Measurements from ENCODE around the gene GINS1.

Gene GINS1

GRCh38 chr20:25407311-25408169 lies at the start of gene GINS1:
Gene GINS1 (plus strand): TSS chr20:25407673. CDS start chr20:25407821, 148 bp downstream.
- TF ChIP-seq RAD21 (IDR thresholded peaks at IDR 0.05; ENCODE audit: low read depth) (no peak), USF1 (IDR thresholded peaks at IDR 0.05) (no peak), TEAD4 (IDR thresholded peaks at IDR 0.05) (peak; percentile 96), CEBPB (IDR thresholded peaks at IDR 0.05) (no peak; the same call in 1 of the 2 replicates), CREB1 (IDR thresholded peaks at IDR 0.05; ENCODE audit: low read depth) (peak; percentile 48; the same call in 1 of the 2 replicates), EGR1 (IDR thresholded peaks at IDR 0.05) (peak; percentile 42), TCF12 (IDR thresholded peaks at IDR 0.05; ENCODE audit: low read depth) (peak; percentile 81), YY1 (IDR thresholded peaks at IDR 0.05; ENCODE audit: low read depth) (peak; percentile 85), EP300 (IDR thresholded peaks at IDR 0.05; ENCODE audit: borderline replicate concordance) (peak; percentile 54; the same call in 1 of the 2 replicates), MAX (IDR thresholded peaks at IDR 0.05) (peak; percentile 95), TAF1 (IDR thresholded peaks at IDR 0.05; ENCODE audit: low read depth) (peak; percentile 93), FOXM1 (IDR thresholded peaks at IDR 0.05; ENCODE audit: borderline replicate concordance, low read depth) (peak; percentile 86), NFIC (IDR thresholded peaks at IDR 0.05) (peak; percentile 39; the same call in 1 of the 2 replicates), REST (IDR thresholded peaks at IDR 0.05; ENCODE audit: low read depth) (no peak), ZBTB7A (IDR thresholded peaks at IDR 0.05; ENCODE audit: low read depth) (peak; percentile 99)

- TF ChIP-seq MAX (IDR thresholded peaks at IDR 0.05) = 0 out of 2 replicates have a peak, but pooled peaks have one; percentile 18
- no peak for TF ChIP-seq EP300 (IDR thresholded peaks at IDR 0.05; ENCODE audit: borderline replicate concordance)
These were observed 46.7 kb upstream of the GINS1 start for GRCh38 chr20:25360631-25361286.

- TF ChIP-seq MAX (IDR thresholded peaks at IDR 0.05) (no peak), CEBPB (IDR thresholded peaks at IDR 0.05) (no peak), TAF1 (IDR thresholded peaks at IDR 0.05; ENCODE audit: low read depth) (no peak), USF1 (IDR thresholded peaks at IDR 0.05) (no peak), TEAD4 (IDR thresholded peaks at IDR 0.05) (peak; percentile 75)
These were observed 46.2 kb upstream of the GINS1 start for GRCh38 chr20:25361287-25361683.

- TF ChIP-seq TEAD4 (IDR thresholded peaks at IDR 0.05) (no peak), FOXM1 (IDR thresholded peaks at IDR 0.05; ENCODE audit: borderline replicate concordance, low read depth) (no peak), ZBTB7A (IDR thresholded peaks at IDR 0.05; ENCODE audit: low read depth) (no peak)
These were observed 43.2 kb upstream of the GINS1 start for GRCh38 chr20:25364180-25364788.

GRCh38 chr20:25364879-25365699 lies 42.4 kb upstream of the GINS1 start:
- TF ChIP-seq FOXM1 (IDR thresholded peaks at IDR 0.05; ENCODE audit: borderline replicate concordance, low read depth) (no peak), USF1 (IDR thresholded peaks at IDR 0.05) (no peak), YY1 (IDR thresholded peaks at IDR 0.05; ENCODE audit: low read depth) (no peak), TAF1 (IDR thresholded peaks at IDR 0.05; ENCODE audit: low read depth) (no peak), ZBTB7A (IDR thresholded peaks at IDR 0.05; ENCODE audit: low read depth) (no peak), EGR1 (IDR thresholded peaks at IDR 0.05) (no peak), TEAD4 (IDR thresholded peaks at IDR 0.05) (no peak), MAX (IDR thresholded peaks at IDR 0.05) (no peak), CEBPB (IDR thresholded peaks at IDR 0.05) (no peak)

GRCh38 chr20:25368526-25368925 lies 38.9 kb upstream of the GINS1 start:
- TF ChIP-seq NFIC (IDR thresholded peaks at IDR 0.05) (no peak), RAD21 (IDR thresholded peaks at IDR 0.05; ENCODE audit: low read depth) (no peak), REST (IDR thresholded peaks at IDR 0.05; ENCODE audit: low read depth) (no peak), YY1 (IDR thresholded peaks at IDR 0.05; ENCODE audit: low read depth) (no peak), EGR1 (IDR thresholded peaks at IDR 0.05) (no peak), TCF12 (IDR thresholded peaks at IDR 0.05; ENCODE audit: low read depth) (no peak), EP300 (IDR thresholded peaks at IDR 0.05; ENCODE audit: borderline replicate concordance) (no peak), CEBPB (IDR thresholded peaks at IDR 0.05) (no peak), CREB1 (IDR thresholded peaks at IDR 0.05; ENCODE audit: low read depth) (no peak), FOXM1 (IDR thresholded peaks at IDR 0.05; ENCODE audit: borderline replicate concordance, low read depth) (no peak), MAX (IDR thresholded peaks at IDR 0.05) (no peak), ZBTB7A (IDR thresholded peaks at IDR 0.05; ENCODE audit: low read depth) (no peak), USF1 (IDR thresholded peaks at IDR 0.05) (no peak), TEAD4 (IDR thresholded peaks at IDR 0.05) (no peak), TAF1 (IDR thresholded peaks at IDR 0.05; ENCODE audit: low read depth) (no peak)

All from Ishikawa (cell line).